ENCODE data around the gene CETP. TPM values are rescaled to one million over a fixed set of nuclear protein-coding genes. Genes with fewer than 3 reads are reported as not detected.

The CETP gene
- total RNA-seq, 6 experiments from 2014 or later = 0.62 to 11.8 (median 4.7) TPM

DNA sequence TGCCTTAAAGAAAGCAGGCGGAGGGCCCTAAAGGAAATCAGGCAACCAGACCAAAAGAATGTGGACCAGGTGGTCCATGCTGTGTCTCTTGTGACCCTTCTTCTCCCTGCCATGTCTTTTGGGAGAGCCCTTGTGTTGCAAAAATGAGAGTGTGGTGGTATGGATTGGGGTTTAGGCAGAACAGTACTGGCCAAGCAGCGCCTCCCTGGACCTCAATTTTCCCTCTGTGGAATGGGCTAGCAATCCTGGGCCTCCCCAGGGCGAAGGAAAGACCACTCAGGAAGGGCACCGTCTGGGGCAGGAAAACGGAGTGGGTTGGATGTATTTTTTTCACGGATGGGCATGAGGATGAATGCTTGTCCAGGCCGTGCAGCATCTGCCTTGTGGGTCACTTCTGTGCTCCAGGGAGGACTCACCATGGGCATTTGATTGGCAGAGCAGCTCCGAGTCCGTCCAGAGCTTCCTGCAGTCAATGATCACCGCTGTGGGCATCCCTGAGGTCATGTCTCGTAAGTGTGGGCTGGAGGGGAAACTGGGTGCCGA is 20.1 kb downstream of the CETP start:
- WGBS (ENCODE audit: insufficient coverage, low coverage, low lambda C conversion rate, missing lambda C conversion rate) = 67% methylated on average over 7 of the region's 12 CpGs

DNA sequence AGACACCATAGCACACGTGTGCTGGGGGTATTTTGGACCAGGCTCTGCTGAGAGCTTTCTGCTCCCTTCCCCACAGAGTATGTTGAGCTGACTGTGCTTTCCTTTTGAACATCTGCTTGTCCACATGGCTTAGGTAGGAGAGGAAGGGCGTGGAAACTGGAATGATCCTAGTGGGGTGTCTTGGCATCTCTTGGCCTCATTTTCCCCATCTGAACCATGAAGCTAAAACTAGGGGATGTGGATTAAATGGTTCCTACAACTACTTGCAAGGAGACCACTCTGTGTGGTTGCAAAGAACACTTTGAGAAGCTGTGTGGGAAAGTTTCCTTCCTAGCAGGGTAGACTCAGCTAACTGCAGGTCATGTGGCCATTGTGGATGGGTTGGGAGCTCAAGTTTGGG is 20.9 kb downstream of the CETP start:
- H3K4me1 ChIP-seq = peaks cover 0 to 14% (median 6%) of the 10 kb centered on the region in 4 donors
- no peaks in the 10 kb centered on the region for H3K9me3 ChIP-seq
- intact Hi-C loops (cut with DNase I) = no loop called here
- TF ChIP-seq CTCF (IDR thresholded peaks at IDR 0.05) (no peak), POLR2A (IDR thresholded peaks at IDR 0.05) (no peak)
- DNase-seq = no peak
- no peaks in the 10 kb centered on the region for H3K27me3 ChIP-seq
- no peak overlapping the region for H3K27ac ChIP-seq
- 90% methylated on average over 2 of the region's 2 CpGs for WGBS (ENCODE audit: insufficient coverage, low coverage, low lambda C conversion rate, missing lambda C conversion rate)
- H3K36me3 ChIP-seq = no peaks in the 10 kb centered on the region
- no peak overlapping the region for H3K4me3 ChIP-seq
- ATAC-seq = no peak

More for the DNA sequence above, 20.1 kb downstream of the CETP start:
- no peak for TF ChIP-seq POLR2A (IDR thresholded peaks at IDR 0.05)
- no peak for TF ChIP-seq CTCF (IDR thresholded peaks at IDR 0.05)
- H3K27me3 ChIP-seq = no peaks in the 10 kb centered on the region
- peaks cover 0 to 14% (median 6%) of the 10 kb centered on the region in 4 donors for H3K4me1 ChIP-seq
- no peak for ATAC-seq
- no peak for DNase-seq
- H3K4me3 ChIP-seq = no peak overlapping the region
- no peak overlapping the region for H3K27ac ChIP-seq
- no peaks in the 10 kb centered on the region for H3K36me3 ChIP-seq
- intact Hi-C loops (cut with DNase I) = no loop called here
- no peaks in the 10 kb centered on the region for H3K9me3 ChIP-seq

GRCh38 chr16:56983211-56983751 is 21.5 kb downstream of the CETP start:
- no peak overlapping the region for H3K27ac ChIP-seq
- no peaks in the 10 kb centered on the region for H3K36me3 ChIP-seq
- H3K4me3 ChIP-seq = no peak overlapping the region
- DNase-seq (no peak), ATAC-seq (peak; percentile 24 to 48 (median 36))
- peaks cover 0 to 14% (median 6%) of the 10 kb centered on the region in 4 donors for H3K4me1 ChIP-seq
- intact Hi-C loops (cut with DNase I) = no loop called here
- WGBS (ENCODE audit: insufficient coverage, low coverage, low lambda C conversion rate, missing lambda C conversion rate) = 83% methylated on average over 1 of the region's 9 CpGs
- H3K9me3 ChIP-seq = no peaks in the 10 kb centered on the region
- TF ChIP-seq CTCF (IDR thresholded peaks at IDR 0.05) (no peak), POLR2A (IDR thresholded peaks at IDR 0.05) (no peak)
- no peaks in the 10 kb centered on the region for H3K27me3 ChIP-seq

GRCh38 chr16:56984639-56985038 is 22.9 kb downstream of the CETP start:
- peaks cover 0 to 15% (median 3%) of the 10 kb centered on the region in 4 donors for H3K4me1 ChIP-seq
- peak overlapping the region in 1 of 3 donors; percentile 51 for H3K27ac ChIP-seq
- H3K9me3 ChIP-seq = no peaks in the 10 kb centered on the region
- no peak overlapping the region for H3K4me3 ChIP-seq
- TF ChIP-seq CTCF (IDR thresholded peaks at IDR 0.05) (no peak), POLR2A (IDR thresholded peaks at IDR 0.05) (no peak)
- H3K36me3 ChIP-seq = no peaks in the 10 kb centered on the region
- H3K27me3 ChIP-seq = no peaks in the 10 kb centered on the region
- ATAC-seq = peak in 1 of 4 donors; percentile 4
- peak in 1 of 3 donors; percentile 47 for DNase-seq
- intact Hi-C loops (cut with DNase I) = no loop called here
- 62% methylated on average over 6 of the region's 6 CpGs for WGBS (ENCODE audit: insufficient coverage, low coverage, low lambda C conversion rate, missing lambda C conversion rate)

All from right lobe of liver (tissue), 6 donors.